H9 (cell line): ENCODE results near the gene RGL1. TPM values are rescaled to one million over a fixed set of nuclear protein-coding genes. Genes with fewer than 3 reads are reported as not detected.

Experiments
- DNase-seq: peaks from one replicate; pipeline ENCODE4 v3.0.0-alpha.2; 2017
- H2AFZ ChIP-seq: one replicate; pipeline ENCODE4 v1.6.1; 2013; ENCODE audit warnings: mild to moderate bottlenecking, low read length, control low read depth, moderate library complexity
- H2AK5ac ChIP-seq: 2 replicates; pipeline ENCODE4 v1.6.1; 2013; ENCODE audit warnings: low read length, control low read depth, mixed read lengths; ENCODE audit not compliant: insufficient read length
- H2BK120ac ChIP-seq: one replicate; pipeline ENCODE4 v1.6.1; 2013; ENCODE audit warnings: low read depth, mild to moderate bottlenecking, low read length, control low read depth, inconsistent platforms; ENCODE audit not compliant: poor library complexity, severe bottlenecking
- H2BK12ac ChIP-seq: 2 replicates; pipeline ENCODE4 v1.6.1; 2013; ENCODE audit warnings: low read length, control low read depth, mixed read lengths, low read depth; ENCODE audit not compliant: insufficient read length
- H2BK15ac ChIP-seq: 2 replicates; pipeline ENCODE4 v1.6.1; 2013; ENCODE audit warnings: low read depth, low read length, control low read depth
- H2BK20ac ChIP-seq: one replicate; pipeline ENCODE4 v1.6.1; 2013; ENCODE audit warnings: low read depth, mild to moderate bottlenecking, low read length, control low read depth, inconsistent platforms; ENCODE audit not compliant: poor library complexity, severe bottlenecking
- H2BK5ac ChIP-seq: 2 replicates; pipeline ENCODE4 v1.6.1; 2013; ENCODE audit warnings: low read length, control low read depth, mixed read lengths; ENCODE audit not compliant: insufficient read length
- H3K14ac ChIP-seq: 2 replicates; pipeline ENCODE4 v1.6.1; 2013; ENCODE audit warnings: low read length, control low read depth; ENCODE audit not compliant: insufficient read depth
- H3K18ac ChIP-seq: 2 replicates; pipeline ENCODE4 v1.6.1; 2013; ENCODE audit warnings: low read depth, mild to moderate bottlenecking, mixed read lengths, low read length, control low read depth; ENCODE audit not compliant: insufficient read length
- H3K23ac ChIP-seq: 2 replicates; pipeline ENCODE4 v1.6.1; 2013; ENCODE audit warnings: low read length, control low read depth, mixed read lengths, low read depth; ENCODE audit not compliant: insufficient read length
- H3K23me2 ChIP-seq: 2 replicates; pipeline ENCODE4 v1.6.1; 2013; ENCODE audit warnings: low read depth, mild to moderate bottlenecking, mixed read lengths, low read length, control low read depth; ENCODE audit not compliant: insufficient read length, poor library complexity, severe bottlenecking
- H3K27ac ChIP-seq: 2 replicates; pipeline ENCODE4 v1.5.1; 2013; ENCODE audit warnings: low read length, control low read depth, mixed read lengths, low read depth; ENCODE audit not compliant: insufficient read length
- H3K27me3 ChIP-seq: 2 replicates; pipeline ENCODE4 v1.6.1; 2013; ENCODE audit warnings: low read length, control low read depth, inconsistent platforms; ENCODE audit not compliant: insufficient read depth
- H3K4ac ChIP-seq: 2 replicates; pipeline ENCODE4 v1.6.1; 2013; ENCODE audit warnings: low read depth, mild to moderate bottlenecking, control low read depth, inconsistent platforms, low read length, moderate library complexity
- H3K4me1 ChIP-seq: 2 replicates; pipeline ENCODE4 v1.6.1; 2013; ENCODE audit warnings: low read length, control low read depth, inconsistent platforms; ENCODE audit not compliant: insufficient read depth
- H3K4me2 ChIP-seq: 2 replicates; pipeline ENCODE4 v1.6.1; 2013; ENCODE audit warnings: low read length, control low read depth, mixed read lengths; ENCODE audit not compliant: insufficient read length, insufficient read depth
- H3K56ac ChIP-seq: 2 replicates; pipeline ENCODE4 v1.6.1; 2013; ENCODE audit warnings: low read depth, mild to moderate bottlenecking, mixed read lengths, low read length, control low read depth; ENCODE audit not compliant: insufficient read length
- H3K79me1 ChIP-seq: 2 replicates; pipeline ENCODE4 v1.6.1; 2013; ENCODE audit warnings: low read depth, mild to moderate bottlenecking, moderate library complexity, low read length, control low read depth, inconsistent platforms; ENCODE audit not compliant: insufficient read depth, poor library complexity, severe bottlenecking
- H3K79me2 ChIP-seq: 2 replicates; pipeline ENCODE4 v1.6.1; 2013; ENCODE audit warnings: low read length, control low read depth, inconsistent platforms; ENCODE audit not compliant: insufficient read depth
- H3K9ac ChIP-seq: 2 replicates; pipeline ENCODE4 v1.6.1; 2013; ENCODE audit warnings: low read length, control low read depth, mixed read lengths; ENCODE audit not compliant: insufficient read length; ENCODE audit errors: extremely low read depth
- H3K9me3 ChIP-seq: one replicate; pipeline ENCODE4 v1.6.1; 2013; ENCODE audit warnings: low read depth, low read length, inconsistent platforms; ENCODE audit not compliant: control insufficient read depth
- H3T11ph ChIP-seq: one replicate; pipeline ENCODE4 v1.6.1; 2013; ENCODE audit warnings: mild to moderate bottlenecking, low read length, control low read depth, inconsistent platforms
- H4K20me1 ChIP-seq: one replicate; pipeline ENCODE4 v1.6.1; 2013; ENCODE audit not compliant: control insufficient read depth, insufficient read length, insufficient read depth
- H4K5ac ChIP-seq: 2 replicates; pipeline ENCODE4 v1.6.1; 2013; ENCODE audit warnings: low read depth, mild to moderate bottlenecking, mixed read lengths, low read length, control low read depth; ENCODE audit not compliant: insufficient read length
- H4K8ac ChIP-seq: replicated peaks from 2 replicates; pipeline ENCODE4 v1.6.1; 2013; ENCODE audit warnings: low read length, control low read depth, mixed read lengths, low read depth; ENCODE audit not compliant: insufficient read length
- H4K91ac ChIP-seq: 2 replicates; pipeline ENCODE4 v1.6.1; 2013; ENCODE audit warnings: low read depth, mild to moderate bottlenecking, moderate library complexity, mixed read lengths, low read length, control low read depth; ENCODE audit not compliant: insufficient read length
- H3K27ac Mint-ChIP-seq, 3 experiments: 2 replicates in 2 of 3; 3 replicates in 1 of 3; pipeline ENCODE4 v1.8.0; 2020 to 2021; ENCODE audit warnings: mixed read lengths in 3 of 3, mild to moderate bottlenecking in 1 of 3, moderate library complexity in 1 of 3
- H3K27me3 Mint-ChIP-seq: 2 replicates; pipeline ENCODE4 v1.8.0; 2021; ENCODE audit warnings: low read depth, mild to moderate bottlenecking, moderate library complexity, mixed read lengths
- H3K36me3 Mint-ChIP-seq, 3 experiments: 2 replicates in 2 of 3; 3 replicates in 1 of 3; pipeline ENCODE4 v1.8.0; 2020 to 2021; ENCODE audit warnings: low read depth in 3 of 3, mixed read lengths in 3 of 3; ENCODE audit not compliant: insufficient read depth in 1 of 3
- H3K4me1 Mint-ChIP-seq, 2 experiments: 2 replicates each; pipeline ENCODE4 v1.8.0; 2020; ENCODE audit warnings: mixed read lengths in 2 of 2
- H3K4me3 Mint-ChIP-seq, 2 experiments: 2 replicates in 1 of 2; 3 replicates in 1 of 2; pipeline ENCODE4 v1.8.0; 2020 to 2021; ENCODE audit warnings: mild to moderate bottlenecking in 2 of 2, mixed read lengths in 2 of 2, moderate library complexity in 1 of 2
- H3K9me3 Mint-ChIP-seq, 2 experiments: 2 replicates in 1 of 2; 3 replicates in 1 of 2; pipeline ENCODE4 v1.8.0; 2020; ENCODE audit warnings: mild to moderate bottlenecking in 2 of 2, mixed read lengths in 2 of 2, moderate library complexity in 1 of 2
- CTCF ChIP-seq: fragments of 200-600 bp; sonication (generic); conservative IDR thresholded peaks from 3 replicates; pipeline ENCODE4 v1.8.0; 2021; ENCODE audit warnings: antibody characterized with exemption, mild to moderate bottlenecking
- total RNA-seq: library from RNA; stranded (reverse); gene quantifications from 2 replicates; pipeline ENCODE4 v1.2.1, GENCODE V29; 2021

Gene RGL1
- total RNA-seq, 1 experiment from 2014 or later: 1.4 TPM

DNA sequence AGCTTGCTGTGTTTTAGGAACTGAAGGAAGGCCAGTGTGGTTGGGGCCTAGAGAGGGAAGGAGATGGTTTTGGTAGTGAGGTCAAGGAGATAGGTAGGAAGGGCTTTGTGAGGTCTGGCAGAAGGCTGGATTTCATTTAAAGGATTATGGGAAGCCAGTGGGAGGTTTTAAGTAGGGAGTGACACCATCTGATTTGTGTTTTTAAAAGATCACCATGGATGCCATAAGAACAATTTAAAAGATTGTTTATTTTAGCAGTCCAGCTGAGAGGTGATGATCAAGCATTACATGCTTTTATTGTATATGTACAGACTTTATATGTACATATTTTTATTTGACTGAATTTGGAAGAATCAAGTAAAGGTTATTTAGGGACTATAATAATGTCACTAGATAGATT lies 26.4 kb downstream of the RGL1 start:
- Histone ChIP-seq H3K27ac (no peak overlapping the region), H4K8ac (no peak overlapping the region)

More for the DNA sequence above, 26.4 kb downstream of the RGL1 start:
- no peak overlapping the region for H3K14ac ChIP-seq
- Mint-ChIP-seq H3K27ac (no peak overlapping the region), H3K4me1 (no peaks in the 10 kb centered on the region), H3K9me3 (no peaks in the 10 kb centered on the region), H3K4me3 (no peak overlapping the region), H3K27me3 (no peaks in the 10 kb centered on the region; the same call in 1 of the 2 replicates), H3K36me3 (no peaks in the 10 kb centered on the region)
- H3K4me2 ChIP-seq: no peak overlapping the region
- no peak overlapping the region for H3K4ac ChIP-seq
- H4K91ac ChIP-seq: no peak overlapping the region
- no peak overlapping the region for H3K23ac ChIP-seq
- H3K27me3 ChIP-seq: no peaks in the 10 kb centered on the region
- no peak overlapping the region for H3K18ac ChIP-seq
- no peak overlapping the region for H2BK15ac ChIP-seq
- no peak for DNase-seq
- H2AFZ ChIP-seq: no peak overlapping the region
- no peaks in the 10 kb centered on the region for H3K4me1 ChIP-seq
- no peak overlapping the region for H2BK120ac ChIP-seq
- no peaks in the 10 kb centered on the region for H3K79me2 ChIP-seq
- H2BK5ac ChIP-seq: no peak overlapping the region
- no peak overlapping the region for H2BK20ac ChIP-seq
- H3K56ac ChIP-seq: no peak overlapping the region
- H4K5ac ChIP-seq: no peak overlapping the region
- no peaks in the 10 kb centered on the region for H3K79me1 ChIP-seq
- H3K23me2 ChIP-seq: no peaks in the 10 kb centered on the region
- no peak overlapping the region for H2BK12ac ChIP-seq
- no peak for TF ChIP-seq CTCF
- no peak overlapping the region for H3K9ac ChIP-seq
- H4K20me1 ChIP-seq: no peaks in the 10 kb centered on the region
- no peak overlapping the region for H2AK5ac ChIP-seq
- H3K9me3 ChIP-seq: no peaks in the 10 kb centered on the region
- H3T11ph ChIP-seq: no peak overlapping the region
